ENCODE measurements around the gene KRTAP10-12.

DNA sequence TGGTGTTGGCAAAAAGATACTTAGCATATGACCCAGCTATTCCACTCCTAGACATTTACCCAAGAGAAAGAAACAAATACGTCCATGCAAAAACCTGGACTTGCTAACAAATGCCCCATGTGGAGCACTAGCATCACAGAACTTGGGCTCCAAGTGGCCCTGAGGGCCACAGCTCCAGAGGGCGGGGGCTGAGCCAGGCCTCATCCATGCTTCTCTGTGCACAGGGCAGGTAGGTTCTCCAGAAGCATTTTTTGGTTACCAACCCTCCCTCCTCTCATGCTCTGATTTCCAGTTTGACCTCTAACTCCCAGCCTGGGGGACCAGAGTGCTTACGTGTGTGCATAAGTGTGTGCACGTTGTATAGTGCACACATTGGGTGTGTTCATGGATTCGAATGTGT is 32.3 kb upstream of the KRTAP10-12 start:
- TF ChIP-seq POLR2A (IDR thresholded peaks at IDR 0.05), result no peak
- TF ChIP-seq, protein P1, sequence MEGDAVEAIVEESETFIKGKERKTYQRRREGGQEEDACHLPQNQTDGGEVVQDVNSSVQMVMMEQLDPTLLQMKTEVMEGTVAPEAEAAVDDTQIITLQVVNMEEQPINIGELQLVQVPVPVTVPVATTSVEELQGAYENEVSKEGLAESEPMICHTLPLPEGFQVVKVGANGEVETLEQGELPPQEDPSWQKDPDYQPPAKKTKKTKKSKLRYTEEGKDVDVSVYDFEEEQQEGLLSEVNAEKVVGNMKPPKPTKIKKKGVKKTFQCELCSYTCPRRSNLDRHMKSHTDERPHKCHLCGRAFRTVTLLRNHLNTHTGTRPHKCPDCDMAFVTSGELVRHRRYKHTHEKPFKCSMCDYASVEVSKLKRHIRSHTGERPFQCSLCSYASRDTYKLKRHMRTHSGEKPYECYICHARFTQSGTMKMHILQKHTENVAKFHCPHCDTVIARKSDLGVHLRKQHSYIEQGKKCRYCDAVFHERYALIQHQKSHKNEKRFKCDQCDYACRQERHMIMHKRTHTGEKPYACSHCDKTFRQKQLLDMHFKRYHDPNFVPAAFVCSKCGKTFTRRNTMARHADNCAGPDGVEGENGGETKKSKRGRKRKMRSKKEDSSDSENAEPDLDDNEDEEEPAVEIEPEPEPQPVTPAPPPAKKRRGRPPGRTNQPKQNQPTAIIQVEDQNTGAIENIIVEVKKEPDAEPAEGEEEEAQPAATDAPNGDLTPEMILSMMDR (IDR thresholded peaks at IDR 0.05), result no peak

Measured in testis (tissue), 2 donors.